H1 (cell line): Measurements from ENCODE around the gene MTMR10. TPM values are rescaled to one million over a fixed set of nuclear protein-coding genes. Genes with fewer than 3 reads are reported as not detected.

Experiments used
- CTCF ChIA-PET: fragments of 300-600 bp; sonication (Branson Sonifier 250); formaldehyde crosslinking; loops from one replicate; lab custom pipeline; 2021; ENCODE audit not compliant: partially characterized antibody; lab: Charles Lee
- POLR2A ChIA-PET: fragments of 300-600 bp; sonication (Branson Sonifier 250); formaldehyde crosslinking; loops from one replicate; lab custom pipeline; 2021; ENCODE audit warnings: inconsistent platforms; ENCODE audit not compliant: partially characterized antibody; lab: Charles Lee
- DNase-seq, 2 experiments: peaks; one replicate each; pipeline versions ENCODE4 v3.0.0 to v3.0.0-alpha.2; 2010 to 2022; ENCODE audit warnings: low spot score in 2 of 2, low read depth in 1 of 2, mixed read lengths in 1 of 2
- FAIRE-seq: peaks from 2 replicates; lab custom pipeline; 2011; peaks lifted over from hg19 to GRCh38; lab: Jason Lieb, UNC
- H2AFZ ChIP-seq: 2 replicates; pipeline ENCODE4 v1.8.1; 2012; ENCODE audit warnings: low read length, inconsistent platforms
- H2AK5ac ChIP-seq: 2 replicates; pipeline ENCODE4 v1.6.1; 2013; ENCODE audit warnings: low read depth, low read length
- H2BK120ac ChIP-seq: replicated peaks from 2 replicates; pipeline ENCODE3; 2013; ENCODE audit warnings: low read depth, low read length, inconsistent platforms
- H2BK12ac ChIP-seq: 2 replicates; pipeline ENCODE4 v1.6.1; 2013; ENCODE audit warnings: low read depth, low read length
- H2BK15ac ChIP-seq: 2 replicates; pipeline ENCODE4 v1.6.1; 2013; ENCODE audit warnings: low read length
- H2BK20ac ChIP-seq: 2 replicates; pipeline ENCODE4 v1.6.1; 2013; ENCODE audit warnings: low read length
- H2BK5ac ChIP-seq: 2 replicates; pipeline ENCODE4 v1.6.1; 2013; ENCODE audit warnings: low read depth, low read length
- H3K14ac ChIP-seq: 2 replicates; pipeline ENCODE4 v1.6.1; 2013; ENCODE audit warnings: inconsistent platforms; ENCODE audit not compliant: insufficient read length
- H3K18ac ChIP-seq: 2 replicates; pipeline ENCODE4 v1.6.1; 2013; ENCODE audit warnings: low read length; ENCODE audit errors: extremely low read depth
- H3K23ac ChIP-seq: 2 replicates; pipeline ENCODE4 v1.6.1; 2013; ENCODE audit warnings: inconsistent platforms; ENCODE audit not compliant: insufficient read length
- H3K23me2 ChIP-seq: 2 replicates; pipeline ENCODE4 v1.6.1; 2013; ENCODE audit warnings: low read depth, low read length
- H3K27ac ChIP-seq: 2 replicates; pipeline ENCODE4 v1.6.1; 2011; ENCODE audit warnings: low read depth, low read length, inconsistent platforms
- H3K27me3 ChIP-seq, 4 experiments: replicated peaks in 1 of 4; 1 replicate in 1 of 4; 2 replicates in 3 of 4; pipeline versions ENCODE4 v1.6.1 to v1.8.1; 2011 to 2013; ENCODE audit warnings: low read length in 3 of 4, mild to moderate bottlenecking in 3 of 4, inconsistent platforms in 2 of 4, mixed read lengths in 2 of 4, moderate library complexity in 1 of 4; ENCODE audit not compliant: control insufficient read depth in 3 of 4, insufficient read depth in 3 of 4; ENCODE audit errors: extremely low read depth in 1 of 4
- H3K36me3 ChIP-seq, 4 experiments: 2 replicates each; pipeline versions ENCODE4 v1.6.1 to v1.8.1; 2011 to 2013; ENCODE audit warnings: mild to moderate bottlenecking in 4 of 4, low read length in 3 of 4, moderate library complexity in 2 of 4, control low read depth in 1 of 4, inconsistent platforms in 1 of 4; ENCODE audit not compliant: insufficient read depth in 4 of 4, control insufficient read depth in 2 of 4
- H3K4ac ChIP-seq: replicated peaks from 2 replicates; pipeline ENCODE3; 2013; ENCODE audit warnings: low read length, low read depth, mixed read lengths, inconsistent platforms; ENCODE audit not compliant: insufficient read length
- H3K4me1 ChIP-seq, 4 experiments: replicated peaks in 1 of 4; 1 replicate in 1 of 4; 2 replicates in 3 of 4; pipeline versions ENCODE4 v1.6.1 to v1.8.1; 2011 to 2013; ENCODE audit warnings: low read length in 3 of 4, inconsistent platforms in 2 of 4, mixed read lengths in 1 of 4; ENCODE audit not compliant: insufficient read depth in 4 of 4, control insufficient read depth in 3 of 4
- H3K4me2 ChIP-seq, 2 experiments: 2 replicates each; pipeline versions ENCODE4 v1.6.1 to v1.8.1; 2011 to 2013; ENCODE audit warnings: low read depth in 2 of 2, low read length in 2 of 2, control low read depth in 1 of 2, inconsistent platforms in 1 of 2, mild to moderate bottlenecking in 1 of 2; ENCODE audit not compliant: insufficient read depth in 1 of 2
- H3K4me3 ChIP-seq, 4 experiments: fragments of 200-600, 300-600 bp in 1 of 4; sonication (generic), shearing (Covaris generic), sonication (Bioruptor Twin) in 1 of 4; 2 replicates each; pipeline versions ENCODE4 v1.5.1 to v1.8.1; 2011 to 2016; ENCODE audit warnings: low read length in 4 of 4, low read depth in 3 of 4, control low read depth in 2 of 4, inconsistent platforms in 2 of 4, mild to moderate bottlenecking in 2 of 4, mixed read lengths in 1 of 4, moderate library complexity in 1 of 4; ENCODE audit not compliant: insufficient read depth in 2 of 4; ENCODE audit errors: extremely low read depth in 1 of 4
- H3K56ac ChIP-seq: replicated peaks from 2 replicates; pipeline ENCODE3; 2013; ENCODE audit warnings: low read depth, mild to moderate bottlenecking, mixed read lengths, low read length, inconsistent platforms; ENCODE audit not compliant: insufficient read length
- H3K79me1 ChIP-seq: 2 replicates; pipeline ENCODE4 v1.6.1; 2013; ENCODE audit warnings: low read depth, low read length, control low read depth
- H3K79me2 ChIP-seq, 2 experiments: 2 replicates each; pipeline versions ENCODE4 v1.6.1 to v1.8.1; 2012 to 2013; ENCODE audit warnings: low read length in 2 of 2, mild to moderate bottlenecking in 2 of 2, inconsistent platforms in 1 of 2; ENCODE audit not compliant: insufficient read depth in 2 of 2, control insufficient read depth in 1 of 2
- H3K9ac ChIP-seq, 4 experiments: replicated peaks in 1 of 4; 1 replicate in 1 of 4; 2 replicates in 3 of 4; pipeline versions ENCODE4 v1.6.1 to v1.8.1; 2011 to 2013; ENCODE audit warnings: low read depth in 3 of 4, low read length in 3 of 4, control low read depth in 2 of 4, mild to moderate bottlenecking in 2 of 4, moderate library complexity in 2 of 4, inconsistent platforms in 1 of 4; ENCODE audit errors: extremely low read depth in 1 of 4
- H3K9me3 ChIP-seq, 2 experiments: 2 replicates each; pipeline versions ENCODE4 v1.6.1 to v1.8.1; 2012 to 2013; ENCODE audit warnings: mild to moderate bottlenecking in 2 of 2, moderate library complexity in 2 of 2, control low read depth in 1 of 2, inconsistent platforms in 1 of 2, low read depth in 1 of 2, low read length in 1 of 2, mixed read lengths in 1 of 2; ENCODE audit not compliant: insufficient read depth in 2 of 2
- H4K20me1 ChIP-seq, 2 experiments: replicated peaks in 1 of 2; 2 replicates each; pipeline versions ENCODE3 to v1.8.1; 2011 to 2013; ENCODE audit warnings: inconsistent platforms in 2 of 2, low read length in 2 of 2, mild to moderate bottlenecking in 1 of 2; ENCODE audit not compliant: insufficient read depth in 2 of 2, control insufficient read depth in 1 of 2
- H4K5ac ChIP-seq: 2 replicates; pipeline ENCODE4 v1.6.1; 2013; ENCODE audit warnings: low read length, low read depth, mixed read lengths, inconsistent platforms; ENCODE audit not compliant: insufficient read length
- H4K8ac ChIP-seq: 2 replicates; pipeline ENCODE4 v1.8.0; 2013; ENCODE audit warnings: mild to moderate bottlenecking, moderate library complexity, low read length, inconsistent platforms; ENCODE audit not compliant: insufficient read depth; ENCODE audit errors: extremely low read depth
- H4K91ac ChIP-seq: replicated peaks from 2 replicates; pipeline ENCODE3; 2013; ENCODE audit warnings: low read length, mixed read lengths, inconsistent platforms; ENCODE audit not compliant: insufficient read length
- CHD2 ChIP-seq: IDR thresholded peaks from 2 replicates; pipeline ENCODE4 v1.6.1; 2012; ENCODE audit warnings: low read length, improper control_type of control experiment
- HDAC6 ChIP-seq: IDR thresholded peaks from one replicate; pipeline ENCODE4 v1.7.1; 2012; ENCODE audit warnings: low read depth, mild to moderate bottlenecking, inconsistent platforms, low read length, moderate library complexity
- PHF8 ChIP-seq: fragments of 200-600 bp; sonication (generic); conservative IDR thresholded peaks from 2 replicates; pipeline ENCODE4 v1.7.1; 2012; ENCODE audit warnings: low read depth, mild to moderate bottlenecking, inconsistent platforms, low read length, moderate library complexity
- POU5F1 ChIP-seq: IDR thresholded peaks from 2 replicates; pipeline ENCODE4 v1.6.1; 2011; ENCODE audit warnings: low read depth, mild to moderate bottlenecking, low read length, moderate library complexity
- RNF2 ChIP-seq: fragments of 200-900, 300-1000 bp; sonication (generic); IDR thresholded peaks from 2 replicates; pipeline ENCODE4 v1.7.1; 2016; ENCODE audit warnings: borderline replicate concordance, low read depth, mild to moderate bottlenecking, antibody characterized with exemption, low read length; ENCODE audit not compliant: poor library complexity, severe bottlenecking; ENCODE audit errors: missing control alignments
- WGBS, 2 experiments: shearing (Covaris generic) in 1 of 2; methylation state at CpG; one replicate each; pipeline versions ENCODE4 v1.1.6 to v1.1.7; 2013 to 2015; ENCODE audit warnings: low lambda C conversion rate in 2 of 2, mixed read lengths in 2 of 2, inconsistent platforms in 1 of 2, low coverage in 1 of 2, missing lambda C conversion rate in 1 of 2; ENCODE audit not compliant: insufficient replicate concordance in 2 of 2, insufficient coverage in 1 of 2, insufficient read length in 1 of 2; ENCODE audit errors: extremely low coverage in 1 of 2, missing lambda C conversion rate in 1 of 2; 5-methylcytosine and 5-hydroxymethylcytosine counted together
- polyA plus RNA-seq, 7 experiments: library from polyadenylated mRNA; depleted of rRNA in 3 of 7; stranded (reverse) in 5 of 7; unstranded in 2 of 7; fragments of >200 nt in 5 of 7; fragments of 200-250 nt in 2 of 7; gene quantifications; 1 replicate in 5 of 7; 2 replicates in 1 of 7; 4 replicates in 1 of 7; pipeline versions ENCODE4 v1.2.1 to v1.2.3, GENCODE V29; 2011 to 2013; ENCODE audit warnings: missing spikeins in 2 of 7, mixed read lengths in 2 of 7
- total RNA-seq: library from RNA; stranded (reverse); fragmentation: NEBNext Ultra II Directional; extraction: Animal tissue kit (Norgen Biotek cat#: 25700); gene quantifications from 2 replicates; pipeline ENCODE4 v1.2.1, GENCODE V29; 2021

Gene MTMR10
- total and polyA plus RNA-seq, 2 of the 8 experiments (the other 6 are each of a cell fraction or from before 2014, with no cell fraction given) = 3.8 to 13.1 TPM

DNA sequence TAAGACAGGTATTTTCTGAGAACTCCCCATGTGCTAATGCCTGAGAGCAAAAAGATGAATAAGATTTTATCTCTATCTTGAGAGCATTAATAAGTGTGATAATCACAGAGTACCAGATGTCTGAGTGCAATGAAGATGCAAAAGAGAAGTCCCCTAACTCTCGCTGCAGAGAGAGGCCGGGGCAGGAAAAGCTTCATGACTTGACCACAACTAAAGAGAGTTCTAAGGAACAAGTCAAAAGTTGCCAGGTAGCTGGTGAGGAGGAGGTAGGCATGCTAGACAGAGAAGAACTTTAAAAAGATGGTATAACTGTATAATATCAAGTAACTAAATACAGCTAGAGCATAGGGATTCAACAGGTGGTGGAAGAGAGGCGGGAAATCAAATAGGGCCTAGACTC lies 28.8 kb downstream of the MTMR10 start:
- Histone ChIP-seq H3K79me2 (no peaks in the 10 kb centered on the region), H3K27ac (no peak overlapping the region), H3K23ac (no peak overlapping the region), H3K18ac (no peak overlapping the region), H3K9ac (no peak overlapping the region), H3K23me2 (no peaks in the 10 kb centered on the region), H2BK5ac (no peak overlapping the region), H3K4me1 (no peaks in the 10 kb centered on the region), H2BK20ac (no peak overlapping the region), H2BK120ac (no peak overlapping the region), H3K27me3 (no peaks in the 10 kb centered on the region), H4K20me1 (peaks cover 0 to 2% of the 10 kb centered on the region in 2 experiments), H3K4me2 (no peak overlapping the region), H3K4me3 (no peak overlapping the region), H2AFZ (no peak overlapping the region), H3K79me1 (no peaks in the 10 kb centered on the region), H3K56ac (no peak overlapping the region), H3K36me3 (peaks cover 0 to 10% (median 6%) of the 10 kb centered on the region in 4 experiments; a peak in 6 of 8 replicates), H2BK12ac (no peak overlapping the region), H3K14ac (no peak overlapping the region), H3K9me3 (no peaks in the 10 kb centered on the region), H4K8ac (no peak overlapping the region), H2AK5ac (no peak overlapping the region), H4K5ac (no peak overlapping the region)
- ChIA-PET POLR2A (interaction anchor here (1.2 kb wide), 2 partner anchors 14 to 29 kb away, joined by 3 to 4 read pairs; partner anchors contain the start of gene MTMR10), CTCF (interaction anchor here (0.9 to 3.4 kb wide), 3 partner anchors 15 to 166 kb away, joined by 3 to 14 read pairs (median 4); no protein-coding TSS in a partner anchor)
- no peak for FAIRE-seq
- no peak for DNase-seq
- TF ChIP-seq RNF2 = no peak
- TF ChIP-seq POU5F1 = no peak
- TF ChIP-seq HDAC6 = no peak
- TF ChIP-seq CHD2 = no peak
- TF ChIP-seq PHF8 = no peak
- TF ChIP-seq, all 59 proteins: peak for 0
- Histone ChIP-seq H3K4ac (no peak overlapping the region), H2BK15ac (no peak overlapping the region), H4K91ac (no peak overlapping the region)
- 90% methylated on average over 3 of the region's 3 CpGs; no CpG with 5 or more reads in 1 of the 2 experiments for WGBS, 2 experiments
